GM23248 (cell line): ENCODE results near the gene XRN1.

Experiments used
- EZH2 ChIP-seq: fragments of 200-600 bp; sonication (generic); IDR thresholded peaks from 2 replicates; pipeline ENCODE4 v1.6.1; 2018; ENCODE audit warnings: antibody characterized with exemption, mild to moderate bottlenecking; ENCODE audit not compliant: insufficient read depth, poor library complexity, severe bottlenecking
- EZH2phosphoT487 ChIP-seq: fragments of 200-600 bp; sonication (generic); IDR thresholded peaks from 2 replicates; pipeline ENCODE4 v1.6.1; 2018; ENCODE audit warnings: antibody characterized with exemption, moderate library complexity, mild to moderate bottlenecking, low read depth; ENCODE audit not compliant: insufficient read depth

DNA sequence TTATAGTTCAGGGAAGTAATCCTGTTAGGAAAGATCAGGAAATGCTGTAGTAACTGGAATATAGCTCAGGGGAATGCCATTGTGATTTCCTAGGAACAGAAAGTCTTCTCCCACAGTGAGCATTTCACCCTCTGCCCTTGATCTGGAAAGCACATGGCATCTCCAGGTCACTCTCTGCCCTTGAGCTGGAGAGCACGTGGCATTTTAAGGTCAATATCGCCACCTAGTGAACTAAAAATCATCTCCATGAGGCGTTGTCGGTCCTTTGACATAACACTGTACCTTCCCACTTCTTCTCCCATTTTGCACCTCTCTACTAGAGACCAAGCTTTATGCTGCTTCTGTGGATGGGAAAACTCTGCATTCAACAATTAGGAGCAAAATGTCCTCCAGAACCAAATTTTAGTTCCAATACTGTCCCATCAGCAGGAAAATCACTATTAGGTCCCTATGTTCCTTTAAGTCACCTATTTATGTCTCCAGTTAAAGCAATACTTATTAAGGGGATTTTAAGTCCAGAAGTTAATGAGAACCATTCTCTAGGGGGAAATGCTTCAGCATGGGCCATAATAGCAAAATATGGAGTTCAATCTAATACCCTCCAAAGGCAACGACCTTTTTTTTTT, 167.8 kb downstream of the XRN1 start:
- no peak for TF ChIP-seq EZH2
- TF ChIP-seq EZH2phosphoT487, result no peak
